H9 (cell line): ENCODE results near the gene GLIPR2. TPM values are rescaled to one million over a fixed set of nuclear protein-coding genes. Genes with fewer than 3 reads are reported as not detected.
A peak's percentile ranks its signal among the peaks of the same experiment; 100 is the strongest.

Source experiments
- DNase-seq: peaks from one replicate; pipeline ENCODE4 v3.0.0-alpha.2; 2017
- H2AFZ ChIP-seq: one replicate; pipeline ENCODE4 v1.6.1; 2013; ENCODE audit warnings: mild to moderate bottlenecking, low read length, control low read depth, moderate library complexity
- H2AK5ac ChIP-seq: 2 replicates; pipeline ENCODE4 v1.6.1; 2013; ENCODE audit warnings: low read length, control low read depth, mixed read lengths; ENCODE audit not compliant: insufficient read length
- H2BK120ac ChIP-seq: one replicate; pipeline ENCODE4 v1.6.1; 2013; ENCODE audit warnings: low read depth, mild to moderate bottlenecking, low read length, control low read depth, inconsistent platforms; ENCODE audit not compliant: poor library complexity, severe bottlenecking
- H2BK12ac ChIP-seq: 2 replicates; pipeline ENCODE4 v1.6.1; 2013; ENCODE audit warnings: low read length, control low read depth, mixed read lengths, low read depth; ENCODE audit not compliant: insufficient read length
- H2BK15ac ChIP-seq: 2 replicates; pipeline ENCODE4 v1.6.1; 2013; ENCODE audit warnings: low read depth, low read length, control low read depth
- H2BK20ac ChIP-seq: one replicate; pipeline ENCODE4 v1.6.1; 2013; ENCODE audit warnings: low read depth, mild to moderate bottlenecking, low read length, control low read depth, inconsistent platforms; ENCODE audit not compliant: poor library complexity, severe bottlenecking
- H2BK5ac ChIP-seq: 2 replicates; pipeline ENCODE4 v1.6.1; 2013; ENCODE audit warnings: low read length, control low read depth, mixed read lengths; ENCODE audit not compliant: insufficient read length
- H3K14ac ChIP-seq: 2 replicates; pipeline ENCODE4 v1.6.1; 2013; ENCODE audit warnings: low read length, control low read depth; ENCODE audit not compliant: insufficient read depth
- H3K18ac ChIP-seq: 2 replicates; pipeline ENCODE4 v1.6.1; 2013; ENCODE audit warnings: low read depth, mild to moderate bottlenecking, mixed read lengths, low read length, control low read depth; ENCODE audit not compliant: insufficient read length
- H3K23ac ChIP-seq: 2 replicates; pipeline ENCODE4 v1.6.1; 2013; ENCODE audit warnings: low read length, control low read depth, mixed read lengths, low read depth; ENCODE audit not compliant: insufficient read length
- H3K23me2 ChIP-seq: 2 replicates; pipeline ENCODE4 v1.6.1; 2013; ENCODE audit warnings: low read depth, mild to moderate bottlenecking, mixed read lengths, low read length, control low read depth; ENCODE audit not compliant: insufficient read length, poor library complexity, severe bottlenecking
- H3K27ac ChIP-seq: 2 replicates; pipeline ENCODE4 v1.5.1; 2013; ENCODE audit warnings: low read length, control low read depth, mixed read lengths, low read depth; ENCODE audit not compliant: insufficient read length
- H3K27me3 ChIP-seq: 2 replicates; pipeline ENCODE4 v1.6.1; 2013; ENCODE audit warnings: low read length, control low read depth, inconsistent platforms; ENCODE audit not compliant: insufficient read depth
- H3K4ac ChIP-seq: 2 replicates; pipeline ENCODE4 v1.6.1; 2013; ENCODE audit warnings: low read depth, mild to moderate bottlenecking, control low read depth, inconsistent platforms, low read length, moderate library complexity
- H3K4me1 ChIP-seq: 2 replicates; pipeline ENCODE4 v1.6.1; 2013; ENCODE audit warnings: low read length, control low read depth, inconsistent platforms; ENCODE audit not compliant: insufficient read depth
- H3K4me2 ChIP-seq: 2 replicates; pipeline ENCODE4 v1.6.1; 2013; ENCODE audit warnings: low read length, control low read depth, mixed read lengths; ENCODE audit not compliant: insufficient read length, insufficient read depth
- H3K56ac ChIP-seq: 2 replicates; pipeline ENCODE4 v1.6.1; 2013; ENCODE audit warnings: low read depth, mild to moderate bottlenecking, mixed read lengths, low read length, control low read depth; ENCODE audit not compliant: insufficient read length
- H3K79me1 ChIP-seq: 2 replicates; pipeline ENCODE4 v1.6.1; 2013; ENCODE audit warnings: low read depth, mild to moderate bottlenecking, moderate library complexity, low read length, control low read depth, inconsistent platforms; ENCODE audit not compliant: insufficient read depth, poor library complexity, severe bottlenecking
- H3K79me2 ChIP-seq: 2 replicates; pipeline ENCODE4 v1.6.1; 2013; ENCODE audit warnings: low read length, control low read depth, inconsistent platforms; ENCODE audit not compliant: insufficient read depth
- H3K9ac ChIP-seq: 2 replicates; pipeline ENCODE4 v1.6.1; 2013; ENCODE audit warnings: low read length, control low read depth, mixed read lengths; ENCODE audit not compliant: insufficient read length; ENCODE audit errors: extremely low read depth
- H3K9me3 ChIP-seq: one replicate; pipeline ENCODE4 v1.6.1; 2013; ENCODE audit warnings: low read depth, low read length, inconsistent platforms; ENCODE audit not compliant: control insufficient read depth
- H3T11ph ChIP-seq: one replicate; pipeline ENCODE4 v1.6.1; 2013; ENCODE audit warnings: mild to moderate bottlenecking, low read length, control low read depth, inconsistent platforms
- H4K20me1 ChIP-seq: one replicate; pipeline ENCODE4 v1.6.1; 2013; ENCODE audit not compliant: control insufficient read depth, insufficient read length, insufficient read depth
- H4K5ac ChIP-seq: 2 replicates; pipeline ENCODE4 v1.6.1; 2013; ENCODE audit warnings: low read depth, mild to moderate bottlenecking, mixed read lengths, low read length, control low read depth; ENCODE audit not compliant: insufficient read length
- H4K8ac ChIP-seq: replicated peaks from 2 replicates; pipeline ENCODE4 v1.6.1; 2013; ENCODE audit warnings: low read length, control low read depth, mixed read lengths, low read depth; ENCODE audit not compliant: insufficient read length
- H4K91ac ChIP-seq: 2 replicates; pipeline ENCODE4 v1.6.1; 2013; ENCODE audit warnings: low read depth, mild to moderate bottlenecking, moderate library complexity, mixed read lengths, low read length, control low read depth; ENCODE audit not compliant: insufficient read length
- H3K27ac Mint-ChIP-seq, 3 experiments: 2 replicates in 2 of 3; 3 replicates in 1 of 3; pipeline ENCODE4 v1.8.0; 2020 to 2021; ENCODE audit warnings: mixed read lengths in 3 of 3, mild to moderate bottlenecking in 1 of 3, moderate library complexity in 1 of 3
- H3K27me3 Mint-ChIP-seq: 2 replicates; pipeline ENCODE4 v1.8.0; 2021; ENCODE audit warnings: low read depth, mild to moderate bottlenecking, moderate library complexity, mixed read lengths
- H3K36me3 Mint-ChIP-seq, 3 experiments: 2 replicates in 2 of 3; 3 replicates in 1 of 3; pipeline ENCODE4 v1.8.0; 2020 to 2021; ENCODE audit warnings: low read depth in 3 of 3, mixed read lengths in 3 of 3; ENCODE audit not compliant: insufficient read depth in 1 of 3
- H3K4me1 Mint-ChIP-seq, 2 experiments: 2 replicates each; pipeline ENCODE4 v1.8.0; 2020; ENCODE audit warnings: mixed read lengths in 2 of 2
- H3K4me3 Mint-ChIP-seq, 2 experiments: 2 replicates in 1 of 2; 3 replicates in 1 of 2; pipeline ENCODE4 v1.8.0; 2020 to 2021; ENCODE audit warnings: mild to moderate bottlenecking in 2 of 2, mixed read lengths in 2 of 2, moderate library complexity in 1 of 2
- H3K9me3 Mint-ChIP-seq, 2 experiments: 2 replicates in 1 of 2; 3 replicates in 1 of 2; pipeline ENCODE4 v1.8.0; 2020; ENCODE audit warnings: mild to moderate bottlenecking in 2 of 2, mixed read lengths in 2 of 2, moderate library complexity in 1 of 2
- WGBS: extraction: QIAGEN DNeasy Blood & Tissue Kit; methylation state at CpG from one replicate; pipeline ENCODE4 v1.1.7; 2013; ENCODE audit warnings: missing lambda C conversion rate, low lambda C conversion rate, mixed read lengths; ENCODE audit not compliant: insufficient read length; ENCODE audit errors: extremely low coverage; 5-methylcytosine and 5-hydroxymethylcytosine counted together
- total RNA-seq: library from RNA; stranded (reverse); gene quantifications from 2 replicates; pipeline ENCODE4 v1.2.1, GENCODE V29; 2021
- TF ChIP-seq, protein P1 (sequence below): fragments of 200-600 bp; sonication (generic); conservative IDR thresholded peaks from 3 replicates; pipeline ENCODE4 v1.8.0; 2021; ENCODE audit warnings: antibody characterized with exemption, mild to moderate bottlenecking

GLIPR2 gene
- total RNA-seq, 1 experiment from 2014 or later: 10.0 TPM

GRCh38 chr9:36161187-36161586 lies 24.7 kb downstream of the GLIPR2 start:
- no peaks in the 10 kb centered on the region for H3K79me2 ChIP-seq
- no peaks in the 10 kb centered on the region for H4K20me1 ChIP-seq
- peaks cover 10% of the 10 kb centered on the region for H3K4me1 ChIP-seq
- H3K23ac ChIP-seq: no peak overlapping the region
- no peak overlapping the region for H3K4me2 ChIP-seq
- no peak overlapping the region for H2BK20ac ChIP-seq
- no peak for DNase-seq
- H4K8ac ChIP-seq: no peak overlapping the region
- no peak overlapping the region for H4K5ac ChIP-seq
- H2BK120ac ChIP-seq: no peak overlapping the region
- no peak overlapping the region for H2AK5ac ChIP-seq
- H3K4me1 Mint-ChIP-seq: peaks cover 36 to 47% of the 10 kb centered on the region in 2 experiments
- no peak overlapping the region for H3K4ac ChIP-seq
- H3K9me3 Mint-ChIP-seq: peaks cover 16 to 22% of the 10 kb centered on the region in 2 experiments
- H3K9me3 ChIP-seq: no peaks in the 10 kb centered on the region
- no peak overlapping the region for H4K91ac ChIP-seq
- no peak overlapping the region for H3K27ac ChIP-seq
- no peak overlapping the region for H3K56ac ChIP-seq
- no peak overlapping the region for H2BK5ac ChIP-seq
- H3K14ac ChIP-seq: no peak overlapping the region
- H2AFZ ChIP-seq: no peak overlapping the region
- H3K23me2 ChIP-seq: no peaks in the 10 kb centered on the region
- no peaks in the 10 kb centered on the region for H3K79me1 ChIP-seq
- no peak overlapping the region for H3T11ph ChIP-seq
- TF ChIP-seq, protein P1, sequence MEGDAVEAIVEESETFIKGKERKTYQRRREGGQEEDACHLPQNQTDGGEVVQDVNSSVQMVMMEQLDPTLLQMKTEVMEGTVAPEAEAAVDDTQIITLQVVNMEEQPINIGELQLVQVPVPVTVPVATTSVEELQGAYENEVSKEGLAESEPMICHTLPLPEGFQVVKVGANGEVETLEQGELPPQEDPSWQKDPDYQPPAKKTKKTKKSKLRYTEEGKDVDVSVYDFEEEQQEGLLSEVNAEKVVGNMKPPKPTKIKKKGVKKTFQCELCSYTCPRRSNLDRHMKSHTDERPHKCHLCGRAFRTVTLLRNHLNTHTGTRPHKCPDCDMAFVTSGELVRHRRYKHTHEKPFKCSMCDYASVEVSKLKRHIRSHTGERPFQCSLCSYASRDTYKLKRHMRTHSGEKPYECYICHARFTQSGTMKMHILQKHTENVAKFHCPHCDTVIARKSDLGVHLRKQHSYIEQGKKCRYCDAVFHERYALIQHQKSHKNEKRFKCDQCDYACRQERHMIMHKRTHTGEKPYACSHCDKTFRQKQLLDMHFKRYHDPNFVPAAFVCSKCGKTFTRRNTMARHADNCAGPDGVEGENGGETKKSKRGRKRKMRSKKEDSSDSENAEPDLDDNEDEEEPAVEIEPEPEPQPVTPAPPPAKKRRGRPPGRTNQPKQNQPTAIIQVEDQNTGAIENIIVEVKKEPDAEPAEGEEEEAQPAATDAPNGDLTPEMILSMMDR: no peak
- H3K9ac ChIP-seq: no peak overlapping the region
- peaks cover 6 to 29% (median 7%) of the 10 kb centered on the region in 3 experiments; a peak in 5 of 7 replicates for H3K36me3 Mint-ChIP-seq
- H3K27ac Mint-ChIP-seq: peak overlapping the region in 2 of 3 experiments; percentile 61 to 87; a peak in 3 of 7 replicates
- no CpG with 5 or more reads among the region's 2 CpGs for WGBS
- H2BK15ac ChIP-seq: no peak overlapping the region
- H3K27me3 ChIP-seq: no peaks in the 10 kb centered on the region
- H3K27me3 Mint-ChIP-seq: no peaks in the 10 kb centered on the region; the same call in none of the 2 replicates
- no peak overlapping the region for H3K4me3 Mint-ChIP-seq
- H2BK12ac ChIP-seq: no peak overlapping the region
- H3K18ac ChIP-seq: no peak overlapping the region
